Left renal cortex interstitium (tissue), 4 donors: ENCODE data around the gene TBL1Y. TPM values are rescaled to one million over a fixed set of nuclear protein-coding genes. Genes with fewer than 3 reads are reported as not detected.
"Not testable (repeated sequence)": the region's sequence is repeated elsewhere in the genome, so short reads cannot be mapped to it uniquely, and the experiment has no call there.

Source experiments
- DNase-seq, 4 donors: peaks; one replicate each; pipeline ENCODE4 v3.0.0-alpha.2; 2013; ENCODE audit warnings: low read depth in 4 of 4, low spot score in 2 of 4, missing footprints in 1 of 4
- polyA plus RNA-seq, 4 donors: library from polyadenylated mRNA; unstranded; fragments of 120-200 nt; gene quantifications; one replicate each; pipeline ENCODE4 v1.2.1, GENCODE V29; 2013; ENCODE audit not compliant: insufficient read length in 4 of 4

Gene TBL1Y
- polyA plus RNA-seq: 1 to 10 TPM; 3.1 to 5.8 (median 3.7) TPM

- DNase-seq: no peak
Measured at GRCh38 chrY:6910372-6911252, at the start of gene TBL1Y. Gene TBL1Y, plus strand, starts transcription at chrY:6910697. Its CDS starts 114,388 bp downstream, at chrY:7025085.

DNA sequence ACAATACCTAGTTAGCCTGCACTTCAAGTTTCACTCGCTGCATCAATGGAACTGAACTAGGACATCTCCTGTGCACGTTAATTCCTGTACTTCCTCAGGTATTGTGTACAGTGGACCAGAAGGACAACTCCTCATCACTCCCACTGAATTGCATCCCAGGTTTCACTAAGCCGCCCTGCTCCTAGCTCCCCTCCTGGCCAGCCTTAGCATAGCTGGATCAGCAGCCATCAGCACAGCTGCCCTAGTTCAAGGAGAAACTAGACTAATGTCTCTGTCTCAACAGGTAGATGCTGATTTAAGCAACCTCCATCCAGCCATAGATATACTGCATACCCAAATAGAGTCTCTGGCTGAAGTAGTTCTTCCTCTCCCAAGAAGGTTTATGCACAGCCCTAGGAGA, 16.0 kb upstream of the TBL1Y start:
- DNase-seq: no peak

GRCh38 chrY:6895236-6895635, 15.3 kb upstream of the TBL1Y start:
- DNase-seq: no peak

- DNase-seq: not testable (repeated sequence)
Measured at GRCh38 chrY:6902116-6902515, 8.4 kb upstream of the TBL1Y start.

DNA sequence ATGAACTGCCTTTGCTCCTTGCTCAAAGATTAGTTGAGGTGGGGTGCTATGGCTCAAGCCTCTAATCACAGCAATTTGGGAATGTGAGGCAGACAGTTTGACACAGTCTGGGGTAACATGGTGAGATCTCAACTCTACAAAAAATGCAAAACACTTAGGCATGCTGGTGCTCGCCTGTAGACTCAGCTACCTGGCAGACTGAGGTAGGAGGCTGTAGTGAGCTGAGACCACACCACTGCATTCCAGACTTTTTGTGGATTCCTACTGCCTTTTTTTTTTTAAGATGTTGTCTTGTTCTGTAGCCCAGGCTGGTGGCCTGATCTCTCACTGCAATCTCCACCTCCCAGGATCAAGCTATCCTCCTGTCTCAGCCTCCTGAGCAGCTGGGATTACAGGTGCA, 2.9 kb upstream of the TBL1Y start:
- no peak for DNase-seq

GRCh38 chrY:6908021-6908420, 2.5 kb upstream of the TBL1Y start:
- DNase-seq: not testable (repeated sequence)

DNA sequence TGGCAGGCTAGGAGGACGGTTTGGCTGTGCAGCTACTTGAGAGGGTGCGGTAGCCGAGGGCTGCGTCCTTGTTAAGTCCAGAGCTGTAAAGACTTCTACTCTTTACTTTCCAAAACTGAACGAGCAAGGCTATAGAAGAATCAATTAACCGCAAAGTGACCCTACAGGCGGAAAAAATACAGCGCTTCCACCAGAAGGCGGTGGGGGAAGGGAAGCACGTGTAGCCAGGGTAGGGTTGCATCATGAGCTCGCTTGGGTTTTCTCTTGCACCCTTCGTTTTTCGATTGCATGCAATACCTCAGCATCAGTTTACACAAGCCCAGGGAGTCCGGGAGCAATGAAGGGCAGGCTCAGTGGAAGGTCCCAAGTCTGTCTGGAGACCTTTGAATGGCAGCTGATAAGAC, 1.4 kb upstream of the TBL1Y start:
- peak in 1 of 4 donors; percentile 55 for DNase-seq

DNA sequence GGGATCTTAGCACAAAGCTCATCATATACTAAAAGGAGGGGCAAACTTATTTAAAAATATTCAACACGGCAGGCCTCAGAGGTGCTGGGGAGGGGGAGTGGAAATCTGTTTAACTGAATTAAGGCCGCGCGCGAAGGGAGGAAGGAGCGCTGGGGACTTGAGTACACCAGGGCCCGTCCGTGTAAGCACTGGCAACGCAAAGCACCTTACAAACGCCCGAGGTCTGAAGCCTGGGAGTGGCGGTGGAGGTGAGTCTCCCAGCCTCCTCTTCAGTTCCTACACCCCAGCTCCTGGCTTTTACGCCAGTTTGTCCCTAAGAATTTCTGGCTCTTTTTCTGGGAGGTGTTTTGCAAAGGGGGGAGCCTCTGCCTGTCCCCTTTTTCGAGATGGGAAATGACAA, 641 bp upstream of the TBL1Y start:
- no peak for DNase-seq

GRCh38 chrY:6911253-6911881, 870 bp downstream of the TBL1Y start, which contains the start of gene AMELY:
Gene AMELY, minus strand, starts transcription at chrY:6911752. Its CDS starts 39,144 bp downstream, at chrY:6872608.
- DNase-seq: no peak

GRCh38 chrY:6913362-6913761, 2.9 kb downstream of the TBL1Y start:
- DNase-seq: no peak

- no peak for DNase-seq
Measured at GRCh38 chrY:6921061-6921460, 10.6 kb downstream of the TBL1Y start.

DNA sequence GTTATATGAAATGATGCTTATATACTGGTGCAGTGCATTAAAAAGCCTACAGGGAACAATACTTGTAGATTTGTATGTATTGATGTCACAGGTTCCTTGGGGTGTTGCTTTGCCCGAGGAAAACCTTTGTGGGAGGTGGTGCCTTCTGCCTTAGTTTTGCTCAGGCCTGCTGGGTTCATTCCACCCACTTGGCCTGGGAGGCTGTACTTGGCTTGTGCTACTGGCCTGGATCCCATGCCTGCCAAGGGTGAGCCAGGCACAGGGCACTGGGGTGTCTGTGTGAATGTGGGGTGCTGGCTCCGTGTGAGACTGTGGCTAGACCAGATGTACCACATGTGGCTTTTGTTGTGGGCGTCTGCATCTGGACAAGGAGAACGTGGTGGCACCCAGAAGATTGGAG, 17.8 kb downstream of the TBL1Y start:
- DNase-seq: no peak

DNA sequence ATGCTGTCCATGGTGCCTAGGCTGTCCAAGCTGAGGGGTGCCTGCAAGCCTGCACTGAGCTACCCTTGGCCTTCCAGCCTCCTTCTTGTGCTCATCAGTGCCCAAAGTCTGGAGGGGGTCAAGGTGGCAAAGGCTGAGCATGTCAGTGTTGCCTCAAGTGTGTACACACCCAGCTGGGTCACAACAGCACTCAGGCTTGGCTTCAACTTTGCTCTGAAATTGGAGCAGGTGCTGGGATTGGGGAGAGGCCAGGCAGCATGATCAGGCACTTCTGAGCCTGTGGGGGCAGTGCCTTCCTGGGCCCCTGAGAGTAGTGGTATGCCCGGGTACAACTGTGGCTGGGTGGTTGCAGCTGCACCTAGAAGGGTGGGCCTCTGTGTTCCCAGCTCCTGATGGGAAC, 18.7 kb downstream of the TBL1Y start:
- no peak for DNase-seq

DNA sequence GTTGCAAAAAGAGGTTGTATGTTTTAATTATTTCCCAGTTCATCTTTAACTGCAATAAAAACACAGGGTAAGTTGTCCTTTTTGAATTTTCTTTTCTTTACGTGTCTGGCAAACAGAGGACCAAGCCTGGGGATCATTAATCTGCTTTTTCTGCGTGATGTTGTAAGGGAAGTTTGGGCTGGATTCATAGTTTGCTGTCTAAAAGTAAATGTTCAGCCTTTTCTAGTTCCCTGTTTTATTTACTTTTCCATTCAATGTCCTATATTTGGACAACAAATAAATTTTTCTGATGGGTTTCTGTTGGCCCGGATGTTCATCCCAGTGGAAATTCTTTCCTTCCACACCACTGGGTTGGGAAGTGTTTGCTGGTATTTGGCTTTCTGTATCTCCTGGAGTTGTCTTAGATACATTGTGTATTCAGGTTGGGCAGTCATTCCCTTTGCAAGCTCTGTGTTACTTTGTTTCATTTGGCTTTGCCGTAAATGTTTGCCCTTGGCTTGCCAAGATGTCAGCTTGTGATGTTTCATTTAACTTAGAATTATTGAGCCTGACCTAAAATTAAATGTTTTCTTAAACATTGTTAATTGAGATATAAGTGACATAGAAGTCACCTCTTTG, 21.4 kb downstream of the TBL1Y start:
- no peak for DNase-seq

DNA sequence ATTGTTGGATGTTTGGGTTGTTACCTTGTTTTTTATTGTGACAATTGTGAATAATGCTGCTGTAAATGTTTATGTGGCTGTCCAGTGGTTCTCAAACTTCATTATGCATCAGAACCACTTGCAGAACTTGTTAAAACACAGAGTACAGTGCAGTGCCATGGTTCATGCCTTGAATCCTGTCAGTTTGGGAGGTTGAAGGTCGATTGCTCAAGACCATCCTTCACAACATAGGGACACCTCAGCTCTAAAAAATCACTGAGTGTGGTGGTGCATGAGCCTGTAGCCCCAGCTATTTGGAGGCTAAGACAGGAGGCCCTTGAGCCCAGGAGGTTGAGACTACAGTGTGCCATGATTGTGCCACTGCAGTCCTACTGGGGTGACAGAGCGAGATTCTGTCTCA, 25.0 kb downstream of the TBL1Y start:
- no peak for DNase-seq

- peak in 1 of 4 donors; percentile 12 for DNase-seq
Measured at GRCh38 chrY:6947695-6948094, 37.2 kb downstream of the TBL1Y start.

DNA sequence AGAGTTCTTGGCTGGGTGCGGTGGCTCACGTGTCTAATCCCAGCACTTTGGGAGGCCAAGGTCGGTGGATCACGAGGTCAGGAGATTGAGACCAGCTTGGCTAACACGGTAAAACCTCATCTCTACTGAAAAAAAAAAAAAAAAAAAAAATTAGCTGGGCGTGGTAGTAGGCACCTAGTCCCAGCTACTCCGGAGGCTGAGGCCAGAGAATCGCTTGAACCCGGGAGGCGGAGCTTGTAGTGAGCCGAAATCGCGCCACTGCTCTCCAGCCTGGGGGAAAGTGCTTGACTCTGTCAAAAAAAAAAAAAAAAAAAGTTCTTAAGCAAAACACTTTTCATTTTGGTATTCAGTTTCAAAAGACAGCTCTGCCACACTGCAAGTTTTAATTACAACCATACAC, 37.9 kb downstream of the TBL1Y start:
- DNase-seq: no peak

- DNase-seq: no peak
Measured at GRCh38 chrY:6949947-6950346, 39.5 kb downstream of the TBL1Y start.

DNA sequence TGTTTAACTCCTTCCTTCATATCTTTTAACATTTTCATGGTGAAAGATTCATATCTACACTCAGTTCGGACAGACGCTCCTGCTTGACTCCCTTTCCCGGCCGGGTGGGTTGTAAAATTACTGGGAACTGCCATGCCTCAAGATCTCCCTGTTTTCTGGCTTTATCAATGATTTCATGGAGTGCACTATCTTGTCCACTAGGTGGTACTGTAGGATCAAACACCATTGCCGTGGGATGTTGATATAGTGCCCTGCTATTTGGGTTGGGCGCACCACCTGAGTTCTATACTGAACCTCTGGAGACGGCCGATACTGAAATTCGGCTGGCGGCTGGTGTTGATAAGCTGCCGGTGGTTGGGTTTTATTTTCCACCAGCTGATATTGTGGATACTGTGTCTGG, 54.2 kb downstream of the TBL1Y start:
- peak in 2 of 4 donors; percentile 18 to 33 for DNase-seq

DNA sequence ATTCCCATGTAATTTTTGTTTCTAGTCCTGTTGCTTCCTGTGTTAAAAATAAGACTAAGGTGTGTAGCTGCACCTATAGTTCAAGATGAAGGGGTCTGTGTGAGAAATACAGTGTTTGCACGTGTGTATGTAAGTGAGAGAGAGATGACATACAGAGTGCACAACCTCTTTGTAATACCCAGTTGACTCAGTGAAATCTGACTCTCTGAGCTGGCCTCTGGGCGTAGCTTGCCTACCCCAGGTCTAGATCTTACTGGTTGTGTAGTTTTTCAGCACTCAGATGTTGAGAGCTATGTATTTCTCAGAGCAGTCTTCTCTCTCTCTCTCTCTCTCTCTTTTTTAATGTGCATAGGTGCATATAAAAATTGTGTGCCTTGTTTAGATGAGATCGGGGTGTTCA, 56.0 kb downstream of the TBL1Y start:
- DNase-seq: no peak

- DNase-seq: no peak
Measured at GRCh38 chrY:6967736-6968135, 57.2 kb downstream of the TBL1Y start.
